Small intestine (tissue), 7 donors: Measurements from ENCODE around the gene TMEM11. TPM values are rescaled to one million over a fixed set of nuclear protein-coding genes. Genes with fewer than 3 reads are reported as not detected.
A peak's percentile ranks its signal among the peaks of the same experiment; 100 is the strongest.

Source experiments
- DNase-seq, 2 donors: peaks; one replicate each; pipeline versions ENCODE4 v3.0.0 to v3.0.0-alpha.2; 2013
- FAIRE-seq: peaks from 2 replicates; lab custom pipeline; 2012; peaks lifted over from hg19 to GRCh38; lab: Jason Lieb, UNC
- H3K27ac ChIP-seq, 3 donors: one replicate each; pipeline ENCODE4 v1.5.1; 2013; ENCODE audit warnings: low read length in 2 of 3, mild to moderate bottlenecking in 2 of 3, control low read depth in 1 of 3, inconsistent platforms in 1 of 3, low read depth in 1 of 3, moderate library complexity in 1 of 3
- H3K27me3 ChIP-seq, 3 donors: one replicate each; pipeline ENCODE4 v1.6.1; 2013; ENCODE audit warnings: low read length in 3 of 3, inconsistent platforms in 1 of 3; ENCODE audit not compliant: control insufficient read depth in 3 of 3, insufficient read depth in 3 of 3
- H3K36me3 ChIP-seq, 3 donors: one replicate each; pipeline ENCODE4 v1.6.1; 2013; ENCODE audit warnings: low read length in 3 of 3, inconsistent platforms in 1 of 3, low read depth in 1 of 3, mild to moderate bottlenecking in 1 of 3, moderate library complexity in 1 of 3; ENCODE audit not compliant: control insufficient read depth in 3 of 3, insufficient read depth in 2 of 3
- H3K4me1 ChIP-seq, 3 donors: one replicate each; pipeline ENCODE4 v1.6.1; 2013; ENCODE audit warnings: low read length in 2 of 3, inconsistent platforms in 1 of 3, low read depth in 1 of 3, mild to moderate bottlenecking in 1 of 3, moderate library complexity in 1 of 3; ENCODE audit not compliant: control insufficient read depth in 3 of 3, insufficient read depth in 2 of 3
- H3K4me3 ChIP-seq, 3 donors: one replicate each; pipeline ENCODE4 v1.5.1; 2013; ENCODE audit warnings: low read length in 3 of 3, control low read depth in 1 of 3, inconsistent platforms in 1 of 3, low read depth in 1 of 3, mild to moderate bottlenecking in 1 of 3, moderate library complexity in 1 of 3
- H3K9me3 ChIP-seq, 2 donors: one replicate each; pipeline ENCODE4 v1.6.1; 2013; ENCODE audit warnings: low read depth in 1 of 2, low read length in 1 of 2; ENCODE audit not compliant: control insufficient read depth in 2 of 2, insufficient read depth in 1 of 2
- WGBS, 3 donors: extraction: QIAGEN DNeasy Blood & Tissue Kit; methylation state at CpG; one replicate each; pipeline ENCODE4 v1.1.7; 2013; 5-methylcytosine and 5-hydroxymethylcytosine counted together
- polyA plus RNA-seq, 4 donors: library from polyadenylated mRNA; stranded (reverse) in 3 of 4; unstranded in 1 of 4; fragments of 200-250 nt in 3 of 4; fragments of 120-200 nt in 1 of 4; gene quantifications; one replicate each; pipeline versions ENCODE4 v1.2.1 to v1.2.3, GENCODE V29; 2013
- donor health status: healthy with polysubstance abuse.
- donor health status: control.
- donor health status: control.
- donor health status: Bipolar disorder and iron deficiency.
- donor health status: healthy.

Gene TMEM11
- polyA plus RNA-seq, 4 donors: 21.5 to 38.7 (median 26.9) TPM

GRCh38 chr17:21223086-21223485, 9.1 kb upstream of the TMEM11 start:
- H3K27me3 ChIP-seq: no peaks in the 10 kb centered on the region
- WGBS, 3 donors: 92 to 95% (median 93%) methylated on average over 6 of the region's 6 CpGs
- H3K27ac ChIP-seq: no peak overlapping the region
- no peak for DNase-seq
- H3K4me1 ChIP-seq: no peaks in the 10 kb centered on the region
- FAIRE-seq: no peak
- H3K36me3 ChIP-seq: peaks cover 0 to 16% (median 2%) of the 10 kb centered on the region in 3 donors
- H3K9me3 ChIP-seq: no peaks in the 10 kb centered on the region
- H3K4me3 ChIP-seq: no peak overlapping the region

GRCh38 chr17:21218831-21219380, 4.9 kb upstream of the TMEM11 start:
- DNase-seq (no peak), FAIRE-seq (no peak)
- Histone ChIP-seq H3K27me3 (no peaks in the 10 kb centered on the region), H3K36me3 (peaks cover 0 to 17% (median 2%) of the 10 kb centered on the region in 3 donors), H3K4me3 (no peak overlapping the region), H3K27ac (no peak overlapping the region), H3K9me3 (no peaks in the 10 kb centered on the region), H3K4me1 (peaks cover 0 to 3% (median 2%) of the 10 kb centered on the region in 3 donors)
- 77 to 81% (median 79%) methylated on average over 3 of the region's 3 CpGs for WGBS, 3 donors

GRCh38 chr17:21218101-21218500, 4.1 kb upstream of the TMEM11 start:
- 77 to 87% (median 83%) methylated on average over 3 of the region's 3 CpGs for WGBS, 3 donors
- DNase-seq (no peak), FAIRE-seq (no peak)
- peaks cover 0 to 3% (median 2%) of the 10 kb centered on the region in 3 donors for H3K4me1 ChIP-seq
- no peak overlapping the region for H3K27ac ChIP-seq
- H3K9me3 ChIP-seq: no peaks in the 10 kb centered on the region
- H3K27me3 ChIP-seq: no peaks in the 10 kb centered on the region
- H3K4me3 ChIP-seq: no peak overlapping the region
- peaks cover 0 to 17% (median 2%) of the 10 kb centered on the region in 3 donors for H3K36me3 ChIP-seq

GRCh38 chr17:21217346-21217745, 3.4 kb upstream of the TMEM11 start:
- no peaks in the 10 kb centered on the region for H3K9me3 ChIP-seq
- H3K4me1 ChIP-seq: peaks cover 0 to 9% (median 9%) of the 10 kb centered on the region in 3 donors
- no peak for DNase-seq
- H3K4me3 ChIP-seq: no peak overlapping the region
- 68 to 75% (median 70%) methylated on average over 1 of the region's 1 CpG for WGBS, 3 donors
- no peak overlapping the region for H3K27ac ChIP-seq
- no peaks in the 10 kb centered on the region for H3K27me3 ChIP-seq
- FAIRE-seq: no peak
- H3K36me3 ChIP-seq: peaks cover 0 to 10% (median 2%) of the 10 kb centered on the region in 3 donors

- Histone ChIP-seq H3K36me3 (peaks cover 0 to 5% (median 0%) of the 10 kb centered on the region in 3 donors), H3K27me3 (no peaks in the 10 kb centered on the region), H3K4me1 (peaks cover 3 to 20% (median 18%) of the 10 kb centered on the region in 3 donors), H3K4me3 (no peak overlapping the region), H3K9me3 (no peaks in the 10 kb centered on the region), H3K27ac (no peak overlapping the region)
- FAIRE-seq (no peak), DNase-seq (no peak)
- 86 to 89% (median 89%) methylated on average over 6 of the region's 6 CpGs for WGBS, 3 donors
These were observed 2.0 kb upstream of the TMEM11 start for GRCh38 chr17:21215935-21216334.

GRCh38 chr17:21214777-21215541, 998 bp upstream of the TMEM11 start:
- Histone ChIP-seq H3K4me1 (peaks cover 3 to 20% (median 20%) of the 10 kb centered on the region in 3 donors), H3K36me3 (peaks cover 0 to 14% (median 0%) of the 10 kb centered on the region in 3 donors), H3K4me3 (peak overlapping the region; percentile 65 to 98 (median 90)), H3K27ac (peak overlapping the region; percentile 92 to 97 (median 92)), H3K9me3 (no peaks in the 10 kb centered on the region), H3K27me3 (no peaks in the 10 kb centered on the region)
- no peak for DNase-seq
- 9 to 24% (median 16%) methylated on average over 23 of the region's 23 CpGs for WGBS, 3 donors
- FAIRE-seq: no peak

GRCh38 chr17:21213638-21214014, 335 bp downstream of the TMEM11 start:
- WGBS, 3 donors: 0 to 1% (median 0%) methylated on average over 32 to 35 of the region's 35 CpGs
- FAIRE-seq: no peak
- H3K4me1 ChIP-seq: peaks cover 3 to 20% (median 20%) of the 10 kb centered on the region in 3 donors

GRCh38 chr17:21212826-21213637, 929 bp downstream of the TMEM11 start:
- WGBS, 3 donors: 4 to 7% (median 4%) methylated on average over 18 of the region's 18 CpGs
- H3K4me1 ChIP-seq: peaks cover 3 to 20% (median 20%) of the 10 kb centered on the region in 3 donors
- H3K36me3 ChIP-seq: peaks cover 0 to 30% (median 0%) of the 10 kb centered on the region in 3 donors
- no peaks in the 10 kb centered on the region for H3K27me3 ChIP-seq
- FAIRE-seq: no peak
- peak in 1 of 2 donors; percentile 17 for DNase-seq
- peak overlapping the region in 2 of 3 donors; percentile 88 to 97 for H3K27ac ChIP-seq
- H3K4me3 ChIP-seq: peak overlapping the region; percentile 65 to 98 (median 90)
- H3K9me3 ChIP-seq: no peaks in the 10 kb centered on the region

More at GRCh38 chr17:21213638-21214014, 335 bp downstream of the TMEM11 start:
- no peak for DNase-seq
- Histone ChIP-seq H3K4me3 (peak overlapping the region; percentile 65 to 98 (median 90)), H3K27me3 (no peaks in the 10 kb centered on the region), H3K9me3 (no peaks in the 10 kb centered on the region), H3K27ac (peak overlapping the region; percentile 65 to 97 (median 88)), H3K36me3 (peaks cover 0 to 26% (median 0%) of the 10 kb centered on the region in 3 donors)
